Kidney epithelial cell (primary cell): ENCODE results near the gene CASZ1. TPM values are rescaled to one million over a fixed set of nuclear protein-coding genes. Genes with fewer than 3 reads are reported as not detected.

Experiments used
- DNase-seq: peaks from one replicate; pipeline ENCODE4 v3.0.0-alpha.2; 2010; ENCODE audit warnings: low read depth
- H3K27me3 ChIP-seq: 2 replicates; pipeline ENCODE4 v1.6.0; 2011; ENCODE audit warnings: low read length; ENCODE audit not compliant: control insufficient read depth, insufficient read depth
- H3K36me3 ChIP-seq: 2 replicates; pipeline ENCODE4 v1.5.1; 2011; ENCODE audit warnings: low read length; ENCODE audit not compliant: control insufficient read depth, insufficient read depth
- H3K4me3 ChIP-seq: 2 replicates; pipeline ENCODE4 v1.5.1; 2011; ENCODE audit warnings: low read depth, mild to moderate bottlenecking, control low read depth, low read length
- total RNA-seq: library from RNA; depleted of rRNA; stranded (reverse); fragments of >200 nt; gene quantifications from 2 replicates; pipeline ENCODE4 v1.2.3, GENCODE V29; 2015
- TF ChIP-seq, protein P1 (sequence below): IDR thresholded peaks from 2 replicates; pipeline ENCODE4 v1.5.1; 2011; ENCODE audit warnings: mild to moderate bottlenecking, moderate library complexity, low read length, control low read depth, inconsistent platforms; ENCODE audit not compliant: insufficient read depth, poor library complexity, severe bottlenecking

Gene CASZ1
- total RNA-seq, 1 donor from 2014 or later: 28.2 TPM

DNA sequence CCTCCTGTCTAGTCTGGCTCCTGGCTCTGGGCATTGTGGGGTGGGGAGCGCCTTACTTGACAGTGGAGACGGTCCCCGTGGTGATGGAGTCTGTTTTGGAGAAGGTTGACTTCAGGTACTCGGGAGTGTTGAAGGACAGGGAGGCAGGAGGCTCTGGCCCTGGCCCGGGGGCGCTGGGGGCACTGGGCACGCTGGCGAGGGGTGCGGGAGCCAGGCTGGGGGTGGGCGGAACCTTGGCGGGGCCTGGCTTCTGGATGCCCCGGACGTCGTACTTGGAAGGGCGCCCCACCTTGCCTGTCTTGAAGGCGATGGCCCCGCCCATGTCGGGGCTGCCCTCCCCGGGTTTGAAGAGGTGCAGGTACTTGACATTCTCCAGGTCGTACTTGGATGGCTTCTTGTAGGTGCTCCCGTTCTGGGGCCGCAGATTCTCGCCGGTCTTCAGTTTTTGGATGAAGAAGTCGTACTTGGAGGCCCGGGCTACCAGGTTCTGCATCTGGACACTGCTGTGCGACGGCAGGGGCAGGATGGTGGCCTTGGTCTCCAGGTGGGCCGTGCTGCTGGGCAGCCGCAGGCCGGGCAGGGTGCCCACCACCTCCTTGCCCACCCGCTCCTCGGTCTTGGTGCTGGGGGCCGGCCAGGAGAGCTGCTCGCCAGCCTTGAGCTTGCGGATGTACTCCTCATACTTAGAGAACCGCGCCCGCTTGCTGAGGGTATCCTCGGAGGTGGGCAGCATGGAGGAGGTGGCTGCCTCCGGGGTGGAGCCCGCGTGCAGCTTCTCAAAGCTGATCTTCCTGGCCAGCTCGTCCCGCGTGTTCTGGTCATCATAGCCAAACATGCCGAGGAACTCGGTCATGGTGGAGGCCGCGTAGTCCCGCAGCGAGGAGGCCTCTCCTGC lies 136.6 kb downstream of the CASZ1 start:
- DNase-seq: no peak
- Histone ChIP-seq H3K27me3 (no peaks in the 10 kb centered on the region), H3K36me3 (no peaks in the 10 kb centered on the region), H3K4me3 (no peak overlapping the region)
- TF ChIP-seq, protein P1, sequence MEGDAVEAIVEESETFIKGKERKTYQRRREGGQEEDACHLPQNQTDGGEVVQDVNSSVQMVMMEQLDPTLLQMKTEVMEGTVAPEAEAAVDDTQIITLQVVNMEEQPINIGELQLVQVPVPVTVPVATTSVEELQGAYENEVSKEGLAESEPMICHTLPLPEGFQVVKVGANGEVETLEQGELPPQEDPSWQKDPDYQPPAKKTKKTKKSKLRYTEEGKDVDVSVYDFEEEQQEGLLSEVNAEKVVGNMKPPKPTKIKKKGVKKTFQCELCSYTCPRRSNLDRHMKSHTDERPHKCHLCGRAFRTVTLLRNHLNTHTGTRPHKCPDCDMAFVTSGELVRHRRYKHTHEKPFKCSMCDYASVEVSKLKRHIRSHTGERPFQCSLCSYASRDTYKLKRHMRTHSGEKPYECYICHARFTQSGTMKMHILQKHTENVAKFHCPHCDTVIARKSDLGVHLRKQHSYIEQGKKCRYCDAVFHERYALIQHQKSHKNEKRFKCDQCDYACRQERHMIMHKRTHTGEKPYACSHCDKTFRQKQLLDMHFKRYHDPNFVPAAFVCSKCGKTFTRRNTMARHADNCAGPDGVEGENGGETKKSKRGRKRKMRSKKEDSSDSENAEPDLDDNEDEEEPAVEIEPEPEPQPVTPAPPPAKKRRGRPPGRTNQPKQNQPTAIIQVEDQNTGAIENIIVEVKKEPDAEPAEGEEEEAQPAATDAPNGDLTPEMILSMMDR: no peak

GRCh38 chr1:10659218-10659617 lies 137.2 kb downstream of the CASZ1 start:
- no peak overlapping the region for H3K4me3 ChIP-seq
- no peak for DNase-seq
- no peaks in the 10 kb centered on the region for H3K36me3 ChIP-seq
- TF ChIP-seq, protein P1: no peak
- H3K27me3 ChIP-seq: no peaks in the 10 kb centered on the region

DNA sequence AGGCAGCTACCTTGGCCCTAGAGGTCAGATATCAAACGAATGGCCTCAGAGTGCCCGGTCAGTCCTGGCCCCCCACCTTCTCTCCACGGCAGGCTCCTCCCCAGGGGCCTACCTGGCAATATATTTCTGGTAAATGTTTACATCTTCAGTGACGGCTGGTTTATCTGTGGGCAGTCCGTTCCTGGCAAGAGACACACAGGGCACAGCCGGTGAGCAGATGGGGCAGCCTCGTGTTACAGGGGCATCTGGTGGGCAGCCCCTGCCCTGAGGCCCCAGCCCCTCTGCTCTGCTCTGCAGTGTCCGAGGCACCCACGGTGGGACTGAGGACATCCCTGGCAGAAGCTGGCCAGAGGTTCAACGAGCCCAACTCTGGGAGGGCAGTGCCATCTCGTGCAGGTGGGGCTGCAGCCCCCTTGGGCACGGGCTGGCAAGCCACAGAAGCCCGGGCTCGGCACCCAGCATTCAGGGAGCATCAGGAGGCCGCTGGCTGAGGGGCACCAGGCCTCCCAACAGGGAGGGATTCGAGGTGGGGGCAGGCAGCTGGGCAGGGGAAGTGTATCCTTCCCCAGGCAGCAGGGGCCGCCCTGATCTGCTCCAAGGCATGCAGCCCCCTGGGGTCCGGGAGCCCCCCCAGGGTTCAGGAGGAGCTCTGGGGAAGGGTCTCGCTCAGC lies 137.9 kb downstream of the CASZ1 start:
- DNase-seq: no peak
- Histone ChIP-seq H3K27me3 (peaks cover 3% of the 10 kb centered on the region), H3K4me3 (no peak overlapping the region), H3K36me3 (no peaks in the 10 kb centered on the region)
- TF ChIP-seq, protein P1: no peak

- TF ChIP-seq, protein P1: no peak
Observed at GRCh38 chr1:10657088-10657847, 139.2 kb downstream of the CASZ1 start.

GRCh38 chr1:10656431-10656830 lies 140.0 kb downstream of the CASZ1 start:
- H3K36me3 ChIP-seq: no peaks in the 10 kb centered on the region
- DNase-seq: no peak
- TF ChIP-seq, protein P1: no peak
- H3K4me3 ChIP-seq: no peak overlapping the region
- peaks cover 3% of the 10 kb centered on the region for H3K27me3 ChIP-seq

More at GRCh38 chr1:10657088-10657847, 139.2 kb downstream of the CASZ1 start:
- Histone ChIP-seq H3K36me3 (no peaks in the 10 kb centered on the region), H3K4me3 (no peak overlapping the region), H3K27me3 (peaks cover 3% of the 10 kb centered on the region)
- no peak for DNase-seq
